CD4-positive, alpha-beta T cell treated with Interleukin-4 for 4 hours (primary cell): Measurements from ENCODE around the gene LRRC8B.
"Not testable (repeated sequence)": the region's sequence is repeated elsewhere in the genome, so short reads cannot be mapped to it uniquely, and the experiment has no call there.

Experiments
- DNase-seq: peaks from one replicate; pipeline ENCODE4 v3.0.0-alpha.2; 2020

Gene LRRC8B

GRCh38 chr1:89587729-89588161, 63.1 kb downstream of the LRRC8B start:
- DNase-seq: no peak

- no peak for DNase-seq
Observed at GRCh38 chr1:89588480-89588879, 63.9 kb downstream of the LRRC8B start.

- DNase-seq: no peak
Observed at GRCh38 chr1:89589515-89589914, 64.9 kb downstream of the LRRC8B start.

- no peak for DNase-seq
Observed at GRCh38 chr1:89590341-89591080, 65.9 kb downstream of the LRRC8B start.

- not testable (repeated sequence) for DNase-seq
Observed at GRCh38 chr1:89592861-89593302, 68.3 kb downstream of the LRRC8B start.

DNA sequence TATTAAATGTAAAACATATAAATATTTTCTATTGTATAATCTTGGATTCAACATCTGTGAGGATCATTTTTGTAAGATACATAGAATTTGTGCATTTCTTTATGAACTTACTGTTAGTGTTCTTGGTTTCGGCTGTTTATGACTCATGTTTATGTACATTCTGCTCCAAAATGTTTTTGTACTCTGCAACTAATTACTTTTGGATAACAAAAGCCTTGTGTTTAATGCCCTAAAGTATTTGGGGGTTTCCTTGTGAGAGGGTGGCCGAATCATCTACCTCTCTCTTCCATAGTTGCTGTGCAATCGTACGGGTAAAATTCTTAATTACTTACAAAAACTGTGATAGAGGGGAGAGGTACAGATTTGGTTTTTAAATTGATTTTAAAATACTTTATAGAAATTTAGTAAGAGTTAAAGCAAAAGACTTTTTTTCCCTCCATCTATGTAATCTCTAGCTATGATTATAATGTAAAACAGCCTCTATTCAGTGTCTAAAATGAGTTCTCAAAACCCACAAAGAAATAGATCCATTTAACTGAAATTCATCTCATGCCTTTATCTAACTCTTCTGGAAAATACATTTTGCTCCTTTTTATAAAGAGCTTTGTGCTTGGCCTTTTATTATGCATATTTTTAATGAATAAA, 69.6 kb downstream of the LRRC8B start:
- no peak for DNase-seq

GRCh38 chr1:89596698-89597097, 72.1 kb downstream of the LRRC8B start:
- DNase-seq: no peak

DNA sequence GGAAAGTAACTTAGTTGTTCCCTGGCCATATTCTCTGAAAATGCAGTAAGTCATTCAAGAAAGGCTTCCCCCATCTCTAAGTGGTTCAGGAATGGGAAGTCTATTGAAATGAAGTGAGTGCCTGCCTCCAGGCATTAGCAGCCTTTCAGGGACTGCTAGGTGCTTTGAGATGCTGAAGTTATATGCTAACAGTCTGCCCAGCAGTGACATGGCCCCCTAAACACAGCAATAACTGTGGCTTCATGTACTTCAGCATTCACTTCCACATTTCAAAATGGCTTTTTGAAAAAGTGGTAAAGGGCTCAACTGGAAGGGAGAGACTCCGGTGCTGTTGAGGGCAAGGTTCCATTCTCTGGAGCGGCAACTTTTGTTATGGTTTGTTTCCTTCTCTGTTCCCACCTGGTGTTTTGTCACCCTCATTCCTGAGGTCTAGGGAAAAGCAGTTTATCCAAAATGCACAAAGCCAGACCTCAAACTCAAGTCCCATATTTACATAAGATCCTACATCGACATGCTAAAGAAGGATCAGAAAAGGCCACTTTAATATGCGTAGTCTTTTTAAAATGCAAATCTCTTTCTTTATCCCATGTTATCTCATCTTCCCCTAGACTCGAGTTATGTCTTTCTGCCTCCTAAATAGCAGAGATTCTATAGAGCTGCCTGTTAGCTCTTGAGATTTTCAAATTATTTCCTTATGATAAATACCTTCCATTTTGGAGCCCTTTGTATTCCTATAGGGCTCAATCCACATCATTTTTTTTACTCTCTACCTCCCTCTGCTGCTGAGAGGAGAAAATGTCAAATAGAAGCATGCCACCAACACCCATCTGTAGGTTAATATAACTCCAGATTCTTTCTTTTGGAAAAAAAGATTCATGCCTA, 74.1 kb downstream of the LRRC8B start:
- DNase-seq: peak; percentile 66

GRCh38 chr1:89599332-89599630, 74.7 kb downstream of the LRRC8B start:
- no peak for DNase-seq

DNA sequence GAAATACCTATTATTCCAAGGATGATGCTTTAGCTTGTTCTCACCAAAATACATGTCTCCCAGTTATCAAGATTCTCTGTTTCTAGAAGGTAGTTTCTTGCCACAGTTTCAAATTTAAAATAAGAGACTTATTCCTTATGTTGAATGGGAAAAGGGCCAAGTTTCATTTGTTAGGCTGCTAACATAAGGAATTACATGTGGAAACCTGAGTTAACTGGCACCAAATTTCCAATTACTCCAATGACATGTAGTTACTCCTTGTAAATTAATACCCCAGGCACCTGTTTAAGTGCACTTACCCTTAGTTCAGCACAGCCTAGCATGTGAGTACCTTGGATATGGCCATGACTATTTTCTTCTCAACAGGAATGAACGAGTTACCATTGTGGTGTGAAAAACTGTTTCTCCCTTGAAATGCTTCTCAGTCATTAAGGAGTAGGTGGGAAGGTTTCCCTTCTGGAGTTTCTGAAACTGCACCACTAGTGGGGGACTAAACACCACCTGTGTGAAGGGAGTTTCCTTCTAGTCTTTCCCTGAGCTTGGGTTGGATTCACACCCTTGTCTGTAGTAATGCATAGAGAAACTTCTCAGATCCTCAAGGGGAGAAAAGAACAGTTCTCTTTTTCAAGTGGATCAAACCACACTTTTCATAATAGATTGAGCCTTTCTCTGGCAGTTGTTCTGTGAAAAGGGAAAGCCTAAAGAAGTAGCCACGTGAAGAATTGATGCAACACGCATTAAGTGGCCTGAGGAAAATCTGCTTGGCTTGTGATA, 76.0 kb downstream of the LRRC8B start:
- no peak for DNase-seq

GRCh38 chr1:89602871-89603404, 78.3 kb downstream of the LRRC8B start:
- peak; percentile 58 for DNase-seq

GRCh38 chr1:89603651-89604413, 79.2 kb downstream of the LRRC8B start:
- DNase-seq: peak; percentile 69

DNA sequence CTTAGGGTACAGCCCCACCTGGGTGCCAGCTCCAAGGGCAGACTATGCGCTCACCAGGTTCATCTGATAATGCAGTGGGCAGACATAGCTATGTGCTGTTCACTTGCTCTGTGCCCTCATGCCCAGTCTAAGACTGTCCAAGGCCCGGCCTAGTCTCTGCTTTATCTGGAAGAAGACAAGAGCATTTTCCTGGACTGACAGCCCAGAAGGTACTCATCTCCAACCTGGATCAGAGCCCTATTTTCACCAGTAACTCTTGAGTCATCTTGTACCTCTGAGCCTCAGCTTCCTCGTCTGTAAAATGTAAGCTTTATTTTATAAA, 79.7 kb downstream of the LRRC8B start:
- DNase-seq: no peak

- DNase-seq: no peak
Observed at GRCh38 chr1:89605692-89606091, 81.1 kb downstream of the LRRC8B start.

DNA sequence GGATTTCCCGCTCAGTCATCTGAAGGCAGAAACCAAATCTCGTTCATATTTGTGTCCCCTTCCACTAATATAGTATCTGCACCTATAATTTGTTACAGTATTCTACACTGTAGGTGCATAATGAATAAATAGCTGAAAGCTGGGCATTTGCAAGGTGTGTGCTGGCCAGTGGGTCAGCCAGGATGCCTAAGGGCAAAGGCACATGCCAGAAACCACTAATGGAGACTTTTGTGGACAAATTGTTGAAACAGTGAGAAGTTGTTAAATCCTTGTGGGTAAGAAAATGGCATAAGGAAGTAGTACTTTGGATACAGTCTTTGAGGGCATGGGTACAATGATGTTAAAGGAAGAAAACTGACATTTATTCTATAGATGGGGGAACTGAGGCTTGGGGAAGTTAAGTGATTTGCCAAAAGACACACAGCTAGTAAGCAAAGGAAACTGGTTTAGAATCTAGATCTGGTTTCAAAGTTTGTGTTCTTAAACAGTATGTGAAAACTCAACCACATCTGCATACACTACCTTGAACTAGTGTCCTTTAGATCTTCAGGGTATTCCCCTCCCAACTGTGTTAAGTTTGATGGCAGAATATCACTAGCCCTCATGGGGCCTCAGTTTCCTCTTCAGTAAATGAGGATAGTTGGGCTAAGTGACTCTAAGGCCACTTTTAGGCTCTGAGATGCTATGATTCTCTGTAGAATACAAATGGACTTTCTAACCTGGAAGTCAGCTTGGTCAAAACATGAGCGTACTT, 81.8 kb downstream of the LRRC8B start:
- DNase-seq: peak; percentile 51

DNA sequence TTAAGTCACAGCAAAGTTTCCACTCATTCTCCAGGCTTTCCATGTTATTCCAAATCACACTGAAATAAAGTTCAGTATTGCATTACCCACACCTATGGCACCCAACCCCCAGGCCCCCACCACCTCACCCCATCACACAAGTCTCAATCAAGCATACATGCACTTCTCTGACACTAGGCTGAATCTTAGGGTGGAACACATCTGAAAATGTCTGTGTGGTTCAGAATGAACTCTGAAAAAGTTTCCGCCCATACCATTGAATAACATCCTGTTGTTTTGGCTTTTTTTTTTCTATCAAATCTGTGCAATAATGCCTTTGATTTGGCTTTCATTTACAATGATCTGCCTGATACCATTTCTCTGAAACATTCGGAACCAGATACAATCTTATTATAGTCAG, 82.5 kb downstream of the LRRC8B start:
- DNase-seq: peak; percentile 85

- no peak for DNase-seq
Observed at GRCh38 chr1:89607586-89608318, 83.1 kb downstream of the LRRC8B start.

DNA sequence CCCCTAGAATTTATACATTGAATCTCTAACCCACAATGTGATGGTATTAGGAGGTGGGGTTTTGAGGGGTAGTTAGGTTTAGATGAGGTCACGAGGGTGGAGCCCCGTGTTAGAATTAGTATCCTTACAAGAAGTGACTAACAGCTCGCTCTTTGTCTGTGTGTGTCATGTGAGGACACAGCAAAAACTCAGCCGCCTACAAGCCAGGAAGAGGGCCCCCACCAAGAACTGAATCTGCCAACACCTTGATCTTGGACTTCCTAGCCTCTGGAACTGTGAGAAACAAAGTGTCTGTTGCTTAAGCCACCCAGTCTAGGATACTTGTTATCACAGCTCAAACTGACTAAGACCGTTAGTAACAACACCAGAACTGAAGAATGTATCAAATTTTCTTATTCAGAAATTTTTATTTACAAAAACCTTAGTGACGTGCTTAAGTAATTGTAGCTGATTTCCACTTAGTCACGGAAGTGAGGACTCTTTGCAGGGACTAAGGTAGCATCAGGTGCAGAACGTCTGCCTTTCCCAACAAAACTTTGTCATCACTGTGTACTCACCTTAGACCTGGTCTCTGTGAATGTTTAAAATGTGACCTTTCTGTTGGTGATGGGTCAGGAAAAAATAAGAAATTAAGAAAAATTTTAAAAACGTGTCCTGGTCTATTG, 83.8 kb downstream of the LRRC8B start:
- DNase-seq: peak; percentile 94

DNA sequence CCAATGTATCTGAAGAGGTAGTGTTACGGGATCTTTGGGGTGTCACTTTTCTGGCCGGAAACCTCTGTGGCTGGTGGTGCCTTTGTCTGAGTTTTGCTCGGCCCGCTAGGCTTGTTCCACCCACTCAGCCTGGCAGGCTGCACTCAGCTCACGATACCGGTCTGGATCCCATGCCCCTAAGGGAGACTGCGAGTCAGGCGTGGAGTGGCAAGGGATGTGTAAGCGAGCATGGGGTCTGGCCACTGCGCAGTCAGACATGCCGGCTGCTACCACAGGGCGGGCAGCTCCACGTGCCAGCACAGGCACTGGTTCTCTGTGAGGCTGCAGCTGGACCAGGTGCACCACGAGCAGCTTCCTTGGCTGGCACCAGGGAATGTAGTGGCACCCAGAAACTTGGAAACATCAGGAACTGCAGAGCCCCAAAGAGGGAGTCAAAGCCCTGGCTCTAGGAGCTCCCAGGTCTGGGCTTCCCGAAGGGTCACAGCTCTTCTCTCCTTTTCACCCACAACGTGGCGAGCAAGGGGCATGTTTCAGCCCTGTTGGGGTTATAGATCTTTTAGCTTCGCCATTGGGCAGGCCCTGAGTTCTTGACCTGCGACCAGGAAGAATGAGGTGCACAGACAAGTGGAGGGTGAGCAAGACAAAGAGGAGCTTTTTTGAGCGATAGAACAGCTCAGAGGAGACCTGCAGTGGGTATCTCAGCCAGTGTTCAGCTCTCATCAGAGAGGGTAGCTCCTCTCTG, 84.5 kb downstream of the LRRC8B start:
- peak; percentile 75 for DNase-seq
